Measurements from ENCODE around the gene KRTAP10-10. TPM values are rescaled to one million over a fixed set of nuclear protein-coding genes. Genes with fewer than 3 reads are reported as not detected.

KRTAP10-10 gene
- total RNA-seq, 2 donors from 2014 or later: not detected

DNA sequence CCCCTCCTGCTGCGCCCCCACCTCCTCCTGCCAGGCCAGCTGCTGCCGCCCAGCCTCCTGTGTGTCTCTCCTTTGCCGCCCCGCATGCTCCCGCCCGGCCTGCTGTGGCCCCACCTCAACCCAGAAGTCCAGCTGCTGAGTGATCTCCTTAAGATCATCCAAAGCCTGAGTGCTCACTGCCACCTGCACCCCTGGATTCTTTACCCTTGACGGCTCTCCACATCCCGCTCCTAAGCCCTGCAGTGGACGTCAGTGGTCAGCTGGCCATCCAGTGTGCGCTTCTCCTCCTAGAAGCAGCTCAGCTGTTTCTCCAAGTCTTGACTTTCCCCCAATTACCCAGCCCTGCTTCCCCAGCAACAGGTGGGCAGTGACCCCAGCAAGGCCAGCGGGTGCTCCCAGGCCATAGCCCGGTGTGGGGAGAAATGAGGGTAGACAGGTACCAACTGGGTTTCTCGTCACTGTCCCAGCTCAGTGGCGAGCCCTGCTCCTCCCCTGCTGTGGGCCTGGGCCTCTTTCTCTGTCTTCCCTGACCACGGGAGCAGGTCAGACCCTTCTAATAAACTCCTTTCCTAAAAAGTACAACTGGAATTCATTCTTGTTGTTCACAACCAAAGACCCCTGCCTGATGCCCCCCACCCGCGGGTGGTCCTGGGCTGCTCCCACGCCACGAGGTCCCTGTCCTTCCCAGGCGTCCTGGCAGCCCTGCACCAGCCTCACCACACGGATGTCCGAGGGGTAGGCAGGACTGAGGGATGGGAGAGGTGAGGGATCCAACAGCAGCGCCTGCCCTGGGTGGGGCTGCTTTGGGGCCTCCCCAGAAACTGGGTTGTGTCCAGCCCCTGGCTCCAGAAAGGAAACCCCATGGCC, 35.3 kb upstream of the KRTAP10-10 start:
- TF ChIP-seq, protein P1, sequence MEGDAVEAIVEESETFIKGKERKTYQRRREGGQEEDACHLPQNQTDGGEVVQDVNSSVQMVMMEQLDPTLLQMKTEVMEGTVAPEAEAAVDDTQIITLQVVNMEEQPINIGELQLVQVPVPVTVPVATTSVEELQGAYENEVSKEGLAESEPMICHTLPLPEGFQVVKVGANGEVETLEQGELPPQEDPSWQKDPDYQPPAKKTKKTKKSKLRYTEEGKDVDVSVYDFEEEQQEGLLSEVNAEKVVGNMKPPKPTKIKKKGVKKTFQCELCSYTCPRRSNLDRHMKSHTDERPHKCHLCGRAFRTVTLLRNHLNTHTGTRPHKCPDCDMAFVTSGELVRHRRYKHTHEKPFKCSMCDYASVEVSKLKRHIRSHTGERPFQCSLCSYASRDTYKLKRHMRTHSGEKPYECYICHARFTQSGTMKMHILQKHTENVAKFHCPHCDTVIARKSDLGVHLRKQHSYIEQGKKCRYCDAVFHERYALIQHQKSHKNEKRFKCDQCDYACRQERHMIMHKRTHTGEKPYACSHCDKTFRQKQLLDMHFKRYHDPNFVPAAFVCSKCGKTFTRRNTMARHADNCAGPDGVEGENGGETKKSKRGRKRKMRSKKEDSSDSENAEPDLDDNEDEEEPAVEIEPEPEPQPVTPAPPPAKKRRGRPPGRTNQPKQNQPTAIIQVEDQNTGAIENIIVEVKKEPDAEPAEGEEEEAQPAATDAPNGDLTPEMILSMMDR (IDR thresholded peaks at IDR 0.05): no peak
- no peak for TF ChIP-seq POLR2A (IDR thresholded peaks at IDR 0.05)
- ATAC-seq: no peak
- 45 to 70% methylated on average over 22 to 23 of the region's 23 CpGs for WGBS, 2 donors

GRCh38 chr21:44602463-44602850, 34.7 kb upstream of the KRTAP10-10 start:
- Histone ChIP-seq H3K4me1 (no peaks in the 10 kb centered on the region), H3K36me3 (replicated peaks in 1 of 2; ENCODE audit: insufficient read depth in 1 of 2, low read depth in 2 of 2) (no peaks in the 10 kb centered on the region), H3K4me3 (no peak overlapping the region), H3K9me3 (no peaks in the 10 kb centered on the region), H3K27me3 (no peaks in the 10 kb centered on the region), H3K27ac (no peak overlapping the region)
- ATAC-seq: no peak
- TF ChIP-seq, protein P1 (IDR thresholded peaks at IDR 0.05): no peak
- TF ChIP-seq POLR2A (IDR thresholded peaks at IDR 0.05): no peak
- intact Hi-C loops (cut with DNase I): no loop called here
- 51% methylated on average over 17 of the region's 21 CpGs; no CpG with 5 or more reads in 1 of the 2 donors for WGBS, 2 donors
- no peak for DNase-seq

More for the DNA sequence above, 35.3 kb upstream of the KRTAP10-10 start:
- no peak for DNase-seq
- H3K9me3 ChIP-seq: no peaks in the 10 kb centered on the region
- no peaks in the 10 kb centered on the region for H3K4me1 ChIP-seq
- H3K4me3 ChIP-seq: no peak overlapping the region
- no peak overlapping the region for H3K27ac ChIP-seq
- H3K27me3 ChIP-seq: no peaks in the 10 kb centered on the region
- intact Hi-C loops (cut with DNase I): no loop called here
- no peaks in the 10 kb centered on the region for H3K36me3 ChIP-seq (replicated peaks in 1 of 2; ENCODE audit: insufficient read depth in 1 of 2, low read depth in 2 of 2)

- WGBS, 2 donors: 47 to 57% methylated on average over 6 to 17 of the region's 17 CpGs
- no peak overlapping the region for H3K27ac ChIP-seq
Observed at GRCh38 chr21:44603109-44603875, 33.9 kb upstream of the KRTAP10-10 start.

GRCh38 chr21:44603911-44604310, 33.2 kb upstream of the KRTAP10-10 start:
- DNase-seq: no peak
- no peak for TF ChIP-seq POLR2A (IDR thresholded peaks at IDR 0.05)
- TF ChIP-seq, protein P1 (IDR thresholded peaks at IDR 0.05): no peak
- Histone ChIP-seq H3K27ac (no peak overlapping the region), H3K9me3 (peaks cover 0 to 3% (median 0%) of the 10 kb centered on the region in 3 donors), H3K4me1 (no peaks in the 10 kb centered on the region), H3K27me3 (no peaks in the 10 kb centered on the region), H3K36me3 (replicated peaks in 1 of 2; ENCODE audit: insufficient read depth in 1 of 2, low read depth in 2 of 2) (no peaks in the 10 kb centered on the region), H3K4me3 (no peak overlapping the region)
- intact Hi-C loops (cut with DNase I): no loop called here
- 74 to 77% methylated on average over 8 of the region's 8 CpGs for WGBS, 2 donors
- ATAC-seq: no peak

More at GRCh38 chr21:44603109-44603875, 33.9 kb upstream of the KRTAP10-10 start:
- DNase-seq: no peak
- no peaks in the 10 kb centered on the region for H3K27me3 ChIP-seq
- no peak for ATAC-seq
- H3K9me3 ChIP-seq: no peaks in the 10 kb centered on the region
- no peak overlapping the region for H3K4me3 ChIP-seq
- no peaks in the 10 kb centered on the region for H3K36me3 ChIP-seq (replicated peaks in 1 of 2; ENCODE audit: insufficient read depth in 1 of 2, low read depth in 2 of 2)
- H3K4me1 ChIP-seq: no peaks in the 10 kb centered on the region
- intact Hi-C loops (cut with DNase I): no loop called here
- TF ChIP-seq, protein P1 (IDR thresholded peaks at IDR 0.05): no peak
- no peak for TF ChIP-seq POLR2A (IDR thresholded peaks at IDR 0.05)

Measured in body of pancreas (tissue), 4 donors.